Measurements from ENCODE around the gene KRABD2.
"Not testable (repeated sequence)": the region's sequence is repeated elsewhere in the genome, so short reads cannot be mapped to it uniquely, and the experiment has no call there.

The KRABD2 gene

GRCh38 chr17:8376271-8377067 lies at the start of gene KRABD2:
Gene KRABD2, minus strand, starts transcription at chr17:8376704.
- peak; percentile 71 for DNase-seq

GRCh38 chr17:8421571-8421970 lies 45.1 kb upstream of the KRABD2 start:
- no peak for DNase-seq

GRCh38 chr17:8420041-8420934 lies 43.8 kb upstream of the KRABD2 start:
- peak; percentile 17 for DNase-seq

GRCh38 chr17:8419305-8419704 lies 42.8 kb upstream of the KRABD2 start:
- DNase-seq = no peak

- DNase-seq = no peak
Observed at GRCh38 chr17:8418471-8418870, 42.0 kb upstream of the KRABD2 start.

- DNase-seq = no peak
Observed at GRCh38 chr17:8417806-8418205, 41.3 kb upstream of the KRABD2 start.

- DNase-seq = no peak
Observed at GRCh38 chr17:8413938-8414337, 37.4 kb upstream of the KRABD2 start.

GRCh38 chr17:8413328-8413727 lies 36.8 kb upstream of the KRABD2 start:
- no peak for DNase-seq

- no peak for DNase-seq
Observed at GRCh38 chr17:8412089-8412488, 35.6 kb upstream of the KRABD2 start.

GRCh38 chr17:8410883-8411238 lies 34.4 kb upstream of the KRABD2 start:
- DNase-seq = no peak

GRCh38 chr17:8409966-8410882 lies 33.7 kb upstream of the KRABD2 start:
- DNase-seq = peak; percentile 72

GRCh38 chr17:8408371-8408770 lies 31.9 kb upstream of the KRABD2 start:
- DNase-seq = no peak

- DNase-seq = no peak
Observed at GRCh38 chr17:8406174-8406573, 29.7 kb upstream of the KRABD2 start.

GRCh38 chr17:8405499-8406016 lies 29.1 kb upstream of the KRABD2 start:
- DNase-seq = no peak

GRCh38 chr17:8402921-8403536 lies 26.5 kb upstream of the KRABD2 start:
- no peak for DNase-seq

- no peak for DNase-seq
Observed at GRCh38 chr17:8401107-8401506, 24.6 kb upstream of the KRABD2 start.

GRCh38 chr17:8398980-8399379 lies 22.5 kb upstream of the KRABD2 start:
- DNase-seq = no peak

GRCh38 chr17:8397636-8398035 lies 21.1 kb upstream of the KRABD2 start, which contains the start of gene RNF222:
Gene RNF222, minus strand, starts transcription at chr17:8397827. Its CDS starts 4,366 bp downstream, at chr17:8393461.
- no peak for DNase-seq

- not testable (repeated sequence) for DNase-seq
Observed at GRCh38 chr17:8394497-8394896, 18.0 kb upstream of the KRABD2 start.

- peak; percentile 28 for DNase-seq
Observed at GRCh38 chr17:8393470-8394231, 17.1 kb upstream of the KRABD2 start.

All from NCI-H226 (cell line).